Measurements from ENCODE around the gene PRSS36.

GRCh38 chr16:31148896-31149295 is 970 bp downstream of the PRSS36 start:
- TF ChIP-seq POLR2AphosphoS5 (IDR thresholded peaks at IDR 0.05; ENCODE audit: borderline replicate concordance, low read depth, low read length) (no peak), EZH2 (IDR thresholded peaks at IDR 0.05) (no peak), FOXP2 (optimal IDR thresholded peaks at IDR 0.05; ENCODE audit: control extremely low read depth, extremely low read length, insufficient read depth) (no peak)
